Sigmoid colon (tissue), 7 donors: ENCODE data around the gene IL17A. TPM values are rescaled to one million over a fixed set of nuclear protein-coding genes. Genes with fewer than 3 reads are reported as not detected.
"Not testable (repeated sequence)": the region's sequence is repeated elsewhere in the genome, so short reads cannot be mapped to it uniquely, and the experiment has no call there.

ENCODE experiments used
- DNase-seq: peaks from one replicate; pipeline ENCODE4 v3.0.0-alpha.2; 2019
- H3K27ac ChIP-seq, 4 donors: fragments of 200-600 bp; sonication (generic); one replicate each; pipeline ENCODE4 v1.5.1; 2016 to 2019; ENCODE audit warnings: mild to moderate bottlenecking in 1 of 4
- H3K27me3 ChIP-seq, 3 donors: fragments of 200-600 bp; sonication (generic); one replicate each; pipeline ENCODE4 v1.5.1; 2019; ENCODE audit warnings: mild to moderate bottlenecking in 1 of 3
- H3K36me3 ChIP-seq, 4 donors: fragments of 200-600 bp; sonication (generic); one replicate each; pipeline ENCODE4 v1.5.1; 2016 to 2019
- H3K4me1 ChIP-seq, 4 donors: fragments of 200-600 bp; sonication (generic); one replicate each; pipeline ENCODE4 v1.5.1; 2017 to 2019
- H3K4me3 ChIP-seq, 4 donors: fragments of 200-600 bp; sonication (generic); one replicate each; pipeline ENCODE4 v1.5.1; 2017 to 2019; ENCODE audit warnings: mild to moderate bottlenecking in 2 of 4, moderate library complexity in 1 of 4
- H3K9me3 ChIP-seq, 4 donors: fragments of 200-600 bp in 3 of 4; sonication (generic) in 3 of 4; one replicate each; pipeline versions ENCODE4 v1.5.1 to v1.6.1; 2013 to 2019
- EP300 ChIP-seq, 4 donors: sonication (generic); formaldehyde crosslinking; IDR thresholded peaks; one replicate each; pipeline ENCODE4 v1.6.1; 2017; ENCODE audit warnings: antibody characterized with exemption in 4 of 4
- POLR2A ChIP-seq, 2 donors: fragments of 450-650 bp; IDR thresholded peaks; one replicate each; pipeline ENCODE4 v1.6.1; 2016; ENCODE audit warnings: antibody characterized with exemption in 2 of 2, mild to moderate bottlenecking in 2 of 2, moderate library complexity in 2 of 2
- POLR2AphosphoS5 ChIP-seq, 4 donors: sonication (generic); formaldehyde crosslinking; IDR thresholded peaks; one replicate each; pipeline ENCODE4 v1.6.1; 2017; ENCODE audit warnings: antibody characterized with exemption in 4 of 4
- WGBS, 2 donors: extraction: QIAGEN DNeasy Blood & Tissue Kit; methylation state at CpG; one replicate each; pipeline ENCODE4 v1.1.7; 2013; 5-methylcytosine and 5-hydroxymethylcytosine counted together
- intact Hi-C: fragments of 100-400 bp; cut with DNase I; formaldehyde crosslinking; loops from one replicate; pipeline ENCODE4 v1.15.1; 2023
- polyA plus RNA-seq, 3 donors: library from polyadenylated mRNA; stranded (reverse); fragments of 200-250 nt; gene quantifications; one replicate each; pipeline ENCODE4 v1.2.3, GENCODE V29; 2013
- total RNA-seq, 4 donors: library from RNA; depleted of rRNA; stranded (reverse); fragments of >200 nt; gene quantifications; one replicate each; pipeline ENCODE4 v1.1.0, GENCODE V29; 2016
- TF ChIP-seq, protein P1 (sequence below), 4 experiments: fragments of 450-650 bp in 3 of 4; fragments of 200-600 bp in 1 of 4; IDR thresholded peaks; one replicate each; pipeline ENCODE4 v1.5.1; 2016 to 2019; ENCODE audit warnings: antibody characterized with exemption in 4 of 4, mild to moderate bottlenecking in 3 of 4, moderate library complexity in 2 of 4
- donor health status: healthy with polysubstance abuse.
- donor health status: Bipolar disorder and iron deficiency.
- donor health status: healthy.

The IL17A gene
- total and polyA plus RNA-seq, 7 donors, result 0.39 TPM; not detected in 6

DNA sequence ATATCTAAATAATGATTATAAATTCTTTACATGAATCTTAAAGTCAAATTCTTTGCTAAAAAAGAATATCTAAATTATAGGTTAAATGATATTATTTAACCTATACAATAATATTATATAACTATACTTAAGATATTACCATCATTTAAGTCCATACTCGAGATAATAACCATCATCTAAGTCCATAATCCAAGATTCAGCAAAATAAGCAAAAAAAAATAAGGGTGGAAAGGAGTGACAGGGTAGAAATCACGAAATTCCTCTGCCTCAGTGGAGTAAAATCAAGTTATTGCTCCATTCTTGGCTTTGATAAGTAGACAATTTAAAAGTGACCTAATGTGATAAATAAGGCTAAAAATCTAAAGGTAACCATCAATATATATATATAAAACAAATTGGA lies 9.7 kb downstream of the IL17A start:
- Histone ChIP-seq H3K4me3 (no peak overlapping the region), H3K4me1 (no peaks in the 10 kb centered on the region), H3K9me3 (peaks cover 0 to 6% (median 4%) of the 10 kb centered on the region in 4 donors), H3K36me3 (no peaks in the 10 kb centered on the region), H3K27me3 (no peaks in the 10 kb centered on the region), H3K27ac (no peak overlapping the region)
- TF ChIP-seq EP300 (IDR thresholded peaks at IDR 0.05) (no peak), POLR2AphosphoS5 (IDR thresholded peaks at IDR 0.05) (no peak), POLR2A (IDR thresholded peaks at IDR 0.05) (no peak)
- TF ChIP-seq, protein P1, sequence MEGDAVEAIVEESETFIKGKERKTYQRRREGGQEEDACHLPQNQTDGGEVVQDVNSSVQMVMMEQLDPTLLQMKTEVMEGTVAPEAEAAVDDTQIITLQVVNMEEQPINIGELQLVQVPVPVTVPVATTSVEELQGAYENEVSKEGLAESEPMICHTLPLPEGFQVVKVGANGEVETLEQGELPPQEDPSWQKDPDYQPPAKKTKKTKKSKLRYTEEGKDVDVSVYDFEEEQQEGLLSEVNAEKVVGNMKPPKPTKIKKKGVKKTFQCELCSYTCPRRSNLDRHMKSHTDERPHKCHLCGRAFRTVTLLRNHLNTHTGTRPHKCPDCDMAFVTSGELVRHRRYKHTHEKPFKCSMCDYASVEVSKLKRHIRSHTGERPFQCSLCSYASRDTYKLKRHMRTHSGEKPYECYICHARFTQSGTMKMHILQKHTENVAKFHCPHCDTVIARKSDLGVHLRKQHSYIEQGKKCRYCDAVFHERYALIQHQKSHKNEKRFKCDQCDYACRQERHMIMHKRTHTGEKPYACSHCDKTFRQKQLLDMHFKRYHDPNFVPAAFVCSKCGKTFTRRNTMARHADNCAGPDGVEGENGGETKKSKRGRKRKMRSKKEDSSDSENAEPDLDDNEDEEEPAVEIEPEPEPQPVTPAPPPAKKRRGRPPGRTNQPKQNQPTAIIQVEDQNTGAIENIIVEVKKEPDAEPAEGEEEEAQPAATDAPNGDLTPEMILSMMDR (IDR thresholded peaks at IDR 0.05), result no peak
- WGBS, 2 donors, result 35 to 53% methylated on average over 2 of the region's 2 CpGs
- DNase-seq, result no peak
- intact Hi-C loops, result no loop called here

DNA sequence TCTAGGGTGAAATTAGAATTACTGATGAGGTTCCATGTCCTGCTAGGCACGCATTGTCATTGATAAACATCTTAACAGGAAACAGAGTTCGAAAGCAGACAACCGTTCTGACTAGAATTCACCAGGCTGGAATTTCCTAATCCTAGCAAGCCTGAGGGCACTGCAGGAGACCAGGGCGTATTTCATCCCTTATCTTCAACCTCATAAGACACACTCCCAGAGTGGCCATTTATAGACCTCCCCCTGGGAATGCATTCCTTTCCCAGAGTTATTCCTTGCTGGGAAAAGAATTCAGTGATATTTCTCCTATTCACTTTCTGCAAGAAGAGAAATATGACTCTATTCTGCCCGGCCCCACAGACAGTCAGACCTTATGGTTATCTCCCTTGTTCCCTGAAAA lies 13.9 kb downstream of the IL17A start:
- H3K9me3 ChIP-seq, DNase-seq, intact Hi-C loops, H3K27me3 ChIP-seq, H3K27ac ChIP-seq, H3K4me3 ChIP-seq, H3K4me1 ChIP-seq, H3K36me3 ChIP-seq: not testable (repeated sequence)
- WGBS, 2 donors, result 68 to 76% methylated on average over 5 of the region's 5 CpGs

DNA sequence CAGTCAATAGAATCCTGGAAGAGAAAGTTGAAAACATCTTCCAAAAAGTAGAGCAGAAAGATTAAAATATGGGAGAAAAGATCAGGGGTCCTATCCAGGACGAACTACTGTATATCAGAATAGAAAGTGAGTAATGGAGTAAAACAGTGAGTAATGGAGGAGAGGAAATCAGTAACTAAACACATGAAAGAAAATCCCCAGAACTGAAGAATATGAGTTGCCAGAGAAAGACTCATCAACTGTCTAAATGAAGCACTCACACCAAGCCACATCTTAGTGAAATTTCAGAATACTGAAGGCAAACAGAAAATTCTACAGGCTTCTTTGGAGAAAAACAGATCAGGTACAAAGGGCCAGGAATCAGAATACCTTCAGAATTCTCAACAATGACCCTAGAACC lies 14.9 kb downstream of the IL17A start:
- H3K4me1 ChIP-seq, result no peaks in the 10 kb centered on the region
- no peaks in the 10 kb centered on the region for H3K27me3 ChIP-seq
- H3K36me3 ChIP-seq, result no peaks in the 10 kb centered on the region
- no peak for TF ChIP-seq POLR2AphosphoS5 (IDR thresholded peaks at IDR 0.05)
- TF ChIP-seq, protein P1 (IDR thresholded peaks at IDR 0.05), result no peak
- TF ChIP-seq EP300 (IDR thresholded peaks at IDR 0.05), result no peak
- TF ChIP-seq POLR2A (IDR thresholded peaks at IDR 0.05), result no peak
- H3K9me3 ChIP-seq, result peaks cover 2 to 6% (median 4%) of the 10 kb centered on the region in 4 donors
- no peak for DNase-seq
- intact Hi-C loops, result no loop called here
- H3K4me3 ChIP-seq, result no peak overlapping the region
- WGBS, 2 donors, result 53 to 72% methylated on average over 1 of the region's 1 CpG
- H3K27ac ChIP-seq, result no peak overlapping the region

DNA sequence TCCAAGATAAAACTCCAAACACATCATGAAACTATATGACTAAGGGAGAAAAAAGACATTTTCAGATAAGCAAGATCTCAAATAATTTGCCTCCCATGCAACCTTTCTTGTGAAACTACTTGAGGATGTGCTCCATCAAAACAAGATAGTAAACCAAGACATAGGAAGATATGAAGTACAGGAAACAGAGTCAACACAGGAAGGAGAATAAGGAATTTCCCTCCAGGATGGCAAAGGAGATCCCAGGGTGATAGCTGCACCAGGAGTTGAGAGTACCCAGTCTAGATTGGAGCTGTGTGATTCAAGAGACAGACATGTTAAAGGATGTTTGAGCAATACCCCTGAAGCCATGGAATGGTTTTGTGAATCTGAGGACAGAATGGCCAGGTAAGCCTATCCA lies 15.3 kb downstream of the IL17A start:
- Histone ChIP-seq H3K27me3 (no peaks in the 10 kb centered on the region), H3K4me3 (no peak overlapping the region), H3K36me3 (no peaks in the 10 kb centered on the region), H3K4me1 (no peaks in the 10 kb centered on the region), H3K9me3 (peaks cover 2 to 6% (median 4%) of the 10 kb centered on the region in 4 donors), H3K27ac (no peak overlapping the region)
- intact Hi-C loops, result no loop called here
- TF ChIP-seq, protein P1 (IDR thresholded peaks at IDR 0.05), result no peak
- TF ChIP-seq POLR2AphosphoS5 (IDR thresholded peaks at IDR 0.05) (no peak), EP300 (IDR thresholded peaks at IDR 0.05) (no peak), POLR2A (IDR thresholded peaks at IDR 0.05) (no peak)
- no peak for DNase-seq

DNA sequence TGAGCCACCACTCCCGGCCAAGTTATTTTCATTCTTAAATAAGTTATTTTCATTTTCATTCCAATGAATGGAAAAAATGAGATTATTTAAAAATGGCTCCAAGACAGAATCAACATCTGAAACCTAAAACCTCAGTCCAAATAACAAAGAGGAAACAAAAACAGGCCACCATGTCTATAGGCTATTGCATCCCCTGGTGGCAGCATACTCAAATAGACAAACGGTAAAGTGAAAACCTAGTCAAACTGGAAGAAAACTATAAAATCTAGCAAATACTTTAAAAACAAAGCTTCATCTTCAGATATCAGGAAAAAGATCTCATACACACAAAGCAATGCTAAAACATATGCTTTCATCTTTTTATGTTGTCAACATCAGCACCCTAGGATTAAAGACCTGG lies 20.9 kb downstream of the IL17A start:
- no peaks in the 10 kb centered on the region for H3K9me3 ChIP-seq
- H3K36me3 ChIP-seq, result no peaks in the 10 kb centered on the region
- H3K4me3 ChIP-seq, result no peak overlapping the region
- 90 to 94% methylated on average over 2 of the region's 2 CpGs for WGBS, 2 donors
- intact Hi-C loops, result no loop called here
- H3K27ac ChIP-seq, result no peak overlapping the region
- no peak for DNase-seq
- no peak for TF ChIP-seq EP300 (IDR thresholded peaks at IDR 0.05)
- no peak for TF ChIP-seq POLR2AphosphoS5 (IDR thresholded peaks at IDR 0.05)
- TF ChIP-seq POLR2A (IDR thresholded peaks at IDR 0.05), result no peak
- TF ChIP-seq, protein P1 (IDR thresholded peaks at IDR 0.05), result no peak
- no peaks in the 10 kb centered on the region for H3K4me1 ChIP-seq
- H3K27me3 ChIP-seq, result no peaks in the 10 kb centered on the region
